Esophagus muscularis mucosa (tissue), 4 donors: Measurements from ENCODE around the gene TPK1.

Source experiments
- EP300 ChIP-seq: sonication (generic); formaldehyde crosslinking; IDR thresholded peaks from one replicate; pipeline ENCODE4 v1.6.1; 2017; ENCODE audit warnings: antibody characterized with exemption
- POLR2A ChIP-seq: fragments of 450-650 bp; IDR thresholded peaks from one replicate; pipeline ENCODE4 v1.6.1; 2017; ENCODE audit warnings: antibody characterized with exemption, moderate library complexity, mild to moderate bottlenecking, low read depth
- TF ChIP-seq, protein P1 (sequence below), 3 experiments: fragments of 200-600 bp in 2 of 3; fragments of 450-650 bp in 1 of 3; sonication (generic) in 2 of 3; IDR thresholded peaks; one replicate each; pipeline ENCODE4 v1.5.1; 2017 to 2019; ENCODE audit warnings: antibody characterized with exemption in 3 of 3, mild to moderate bottlenecking in 2 of 3, moderate library complexity in 1 of 3

DNA sequence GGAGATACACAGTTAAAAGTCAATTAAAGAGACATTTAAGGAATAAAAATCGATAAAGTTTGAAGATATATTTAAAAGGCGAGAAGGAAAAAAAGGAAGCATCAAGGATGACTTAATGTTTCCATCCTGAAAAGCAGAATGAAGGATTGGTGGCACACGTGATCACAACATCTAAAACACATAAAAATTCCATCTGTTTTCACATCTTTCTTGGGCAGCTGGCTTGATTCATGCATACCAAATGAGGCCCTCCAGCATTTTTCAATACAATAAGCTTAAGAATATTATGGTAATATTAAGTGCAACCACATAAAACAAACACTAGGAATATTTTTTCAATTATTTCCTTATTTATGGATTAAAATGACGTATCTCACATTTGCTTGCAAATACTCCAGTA, 112.6 kb downstream of the TPK1 start:
- TF ChIP-seq, protein P1, sequence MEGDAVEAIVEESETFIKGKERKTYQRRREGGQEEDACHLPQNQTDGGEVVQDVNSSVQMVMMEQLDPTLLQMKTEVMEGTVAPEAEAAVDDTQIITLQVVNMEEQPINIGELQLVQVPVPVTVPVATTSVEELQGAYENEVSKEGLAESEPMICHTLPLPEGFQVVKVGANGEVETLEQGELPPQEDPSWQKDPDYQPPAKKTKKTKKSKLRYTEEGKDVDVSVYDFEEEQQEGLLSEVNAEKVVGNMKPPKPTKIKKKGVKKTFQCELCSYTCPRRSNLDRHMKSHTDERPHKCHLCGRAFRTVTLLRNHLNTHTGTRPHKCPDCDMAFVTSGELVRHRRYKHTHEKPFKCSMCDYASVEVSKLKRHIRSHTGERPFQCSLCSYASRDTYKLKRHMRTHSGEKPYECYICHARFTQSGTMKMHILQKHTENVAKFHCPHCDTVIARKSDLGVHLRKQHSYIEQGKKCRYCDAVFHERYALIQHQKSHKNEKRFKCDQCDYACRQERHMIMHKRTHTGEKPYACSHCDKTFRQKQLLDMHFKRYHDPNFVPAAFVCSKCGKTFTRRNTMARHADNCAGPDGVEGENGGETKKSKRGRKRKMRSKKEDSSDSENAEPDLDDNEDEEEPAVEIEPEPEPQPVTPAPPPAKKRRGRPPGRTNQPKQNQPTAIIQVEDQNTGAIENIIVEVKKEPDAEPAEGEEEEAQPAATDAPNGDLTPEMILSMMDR (IDR thresholded peaks at IDR 0.05) = no peak
- TF ChIP-seq EP300 (no peak), POLR2A (no peak)
